Esophagus squamous epithelium (tissue), 5 donors: ENCODE measurements around the gene SLC6A3. TPM values are rescaled to one million over a fixed set of nuclear protein-coding genes. Genes with fewer than 3 reads are reported as not detected.

Experiments used
- DNase-seq: peaks from one replicate; lab custom pipeline; 2025; lab: John Stamatoyannopoulos, UW
- H3K27ac ChIP-seq, 4 donors: fragments of 200-600 bp; sonication (generic); one replicate each; pipeline ENCODE4 v1.5.1; 2016 to 2019; ENCODE audit warnings: mild to moderate bottlenecking in 1 of 4
- H3K27me3 ChIP-seq, 4 donors: fragments of 200-600 bp; sonication (generic); 1 replicate in 3 of 4; 2 replicates in 1 of 4; pipeline versions ENCODE4 v1.5.1 to v1.6.0; 2017 to 2021; ENCODE audit warnings: antibody characterized with exemption in 1 of 4
- H3K36me3 ChIP-seq, 3 donors: fragments of 200-600 bp; sonication (generic); one replicate each; pipeline ENCODE4 v1.5.1; 2016 to 2019
- H3K4me1 ChIP-seq, 3 donors: fragments of 200-600 bp; sonication (generic); one replicate each; pipeline ENCODE4 v1.5.1; 2017 to 2019
- H3K4me3 ChIP-seq, 4 donors: fragments of 200-600 bp; sonication (generic); 1 replicate in 3 of 4; 2 replicates in 1 of 4; pipeline ENCODE4 v1.5.1; 2016 to 2019; ENCODE audit warnings: mild to moderate bottlenecking in 2 of 4, moderate library complexity in 1 of 4
- H3K9me3 ChIP-seq, 3 donors: fragments of 200-600 bp; sonication (generic); one replicate each; pipeline ENCODE4 v1.5.1; 2016 to 2019
- CTCF ChIP-seq, 6 experiments: fragments of 450-650 bp in 4 of 6; fragments of 200-600 bp in 2 of 6; sonication (generic) in 2 of 6; IDR thresholded peaks; one replicate each; pipeline ENCODE4 v1.5.1; 2016 to 2019; ENCODE audit warnings: antibody characterized with exemption in 6 of 6, mild to moderate bottlenecking in 4 of 6, moderate library complexity in 4 of 6
- POLR2A ChIP-seq, 4 donors: fragments of 450-650 bp; IDR thresholded peaks; one replicate each; pipeline ENCODE4 v1.6.1; 2017; ENCODE audit warnings: antibody characterized with exemption in 4 of 4, mild to moderate bottlenecking in 4 of 4, moderate library complexity in 3 of 4
- WGBS, 2 donors: methylation state at CpG; one replicate each; pipeline ENCODE4 v1.1.5; 2018; 5-methylcytosine and 5-hydroxymethylcytosine counted together
- intact Hi-C: fragments of 100-400 bp; cut with DNase I; formaldehyde crosslinking; loops from one replicate; pipeline ENCODE4 v1.15.0; 2022
- total RNA-seq, 4 donors: library from RNA; depleted of rRNA; stranded (reverse); fragments of >200 nt; gene quantifications; one replicate each; pipeline ENCODE4 v1.1.0, GENCODE V29; 2016
- donor health status: DM: yes; HTN: yes; CAD: no.

The SLC6A3 gene
- total RNA-seq, 4 donors from 2014 or later, result 0.19 TPM; not detected in 3

GRCh38 chr5:1345876-1346626 lies 99.2 kb downstream of the SLC6A3 start:
- H3K9me3 ChIP-seq, result no peaks in the 10 kb centered on the region
- no peaks in the 10 kb centered on the region for H3K27me3 ChIP-seq
- peak overlapping the region in 1 of 4 donors; percentile 93 for H3K27ac ChIP-seq
- intact Hi-C loops, result no loop called here
- peaks cover 16 to 35% (median 18%) of the 10 kb centered on the region in 3 donors for H3K4me1 ChIP-seq
- DNase-seq, result no peak
- peaks cover 10 to 23% (median 12%) of the 10 kb centered on the region in 3 donors for H3K36me3 ChIP-seq
- 79 to 82% methylated on average over 17 to 23 of the region's 27 CpGs for WGBS, 2 donors
- H3K4me3 ChIP-seq, result peak overlapping the region; percentile 76 to 96 (median 88)
- no peak for TF ChIP-seq POLR2A (IDR thresholded peaks at IDR 0.05)
- no peak for TF ChIP-seq CTCF (IDR thresholded peaks at IDR 0.05)

GRCh38 chr5:1344975-1345838 lies 100.0 kb downstream of the SLC6A3 start, which contains the start of gene CLPTM1L:
Gene CLPTM1L, minus strand, starts transcription at chr5:1345099. Its CDS starts 258 bp downstream, at chr5:1344841.
- WGBS, 2 donors, result 3 to 7% methylated on average over 3 to 14 of the region's 87 CpGs
- Histone ChIP-seq H3K9me3 (no peaks in the 10 kb centered on the region), H3K27me3 (no peaks in the 10 kb centered on the region), H3K4me1 (peaks cover 16 to 35% (median 18%) of the 10 kb centered on the region in 3 donors), H3K27ac (peak within 1 kb of the TSS; percentile 81 to 93 (median 87)), H3K4me3 (peak within 1 kb of the TSS; percentile 76 to 96 (median 88)), H3K36me3 (peaks cover 10 to 32% (median 13%) of the 10 kb centered on the region in 3 donors)
- peak in 3 of 4 donors; percentile 72 to 80 (median 77) for TF ChIP-seq POLR2A (IDR thresholded peaks at IDR 0.05)
- TF ChIP-seq CTCF (IDR thresholded peaks at IDR 0.05), result peak in 4 of 6 experiments; percentile 22 to 45 (median 35)
- peak; percentile 13 for DNase-seq
- intact Hi-C loops, result no loop called here

- 17 to 33% methylated on average over 9 to 17 of the region's 61 CpGs for WGBS, 2 donors
- Histone ChIP-seq H3K36me3 (peaks cover 13 to 41% (median 14%) of the 10 kb centered on the region in 3 donors), H3K4me3 (peak overlapping the region; percentile 76 to 96 (median 88)), H3K4me1 (peaks cover 16 to 35% (median 18%) of the 10 kb centered on the region in 3 donors), H3K9me3 (no peaks in the 10 kb centered on the region), H3K27ac (peak overlapping the region; percentile 74 to 93 (median 87)), H3K27me3 (no peaks in the 10 kb centered on the region)
- TF ChIP-seq POLR2A (IDR thresholded peaks at IDR 0.05) (no peak), CTCF (IDR thresholded peaks at IDR 0.05) (no peak)
- intact Hi-C loops, result no loop called here
- DNase-seq, result no peak
Observed at GRCh38 chr5:1343931-1344901, 101.0 kb downstream of the SLC6A3 start.

- 64 to 86% methylated on average over 6 to 7 of the region's 9 CpGs for WGBS, 2 donors
- H3K4me3 ChIP-seq, result peak overlapping the region in 1 of 4 donors; percentile 96
- DNase-seq, result no peak
- TF ChIP-seq POLR2A (IDR thresholded peaks at IDR 0.05) (no peak), CTCF (IDR thresholded peaks at IDR 0.05) (no peak)
- H3K4me1 ChIP-seq, result peaks cover 16 to 35% (median 18%) of the 10 kb centered on the region in 3 donors
- no peaks in the 10 kb centered on the region for H3K27me3 ChIP-seq
- no peaks in the 10 kb centered on the region for H3K9me3 ChIP-seq
- intact Hi-C loops, result no loop called here
- no peak overlapping the region for H3K27ac ChIP-seq
- H3K36me3 ChIP-seq, result peaks cover 15 to 50% (median 18%) of the 10 kb centered on the region in 3 donors
Observed at GRCh38 chr5:1343315-1343751, 101.9 kb downstream of the SLC6A3 start.

Other genes with a start within 250 kb of the SLC6A3 start
- not detected for gene SLC6A19, start 243.8 kb downstream of the SLC6A3 start, total RNA-seq
- gene SLC6A18, start 220.1 kb downstream of the SLC6A3 start, total RNA-seq, result not detected
- gene TERT, start 150.4 kb downstream of the SLC6A3 start, total RNA-seq, result 1 to 10 TPM in 1 of 4 donors, under 1 TPM in 2, not detected in 1; 0.19 to 9.5 (median 0.31) TPM
- gene CLPTM1L, start 100.3 kb downstream of the SLC6A3 start, total RNA-seq, result 10 to 100 TPM; 42.8 to 75.2 (median 65.1) TPM
- 10 to 100 TPM in 3 of 4 donors, 1 to 10 TPM in 1; 7.7 to 44.8 (median 12.0) TPM for gene LPCAT1, start 78.5 kb upstream of the SLC6A3 start, total RNA-seq